GM12872 (cell line): ENCODE measurements around the gene LPIN2.

Experiments used
- TF ChIP-seq, protein P1 (sequence below): IDR thresholded peaks from 3 replicates; pipeline ENCODE4 v1.5.1; 2011; ENCODE audit warnings: low read depth, mild to moderate bottlenecking, low read length, moderate library complexity; ENCODE audit not compliant: insufficient read depth

Gene LPIN2

GRCh38 chr18:3010086-3010485, 2.9 kb downstream of the LPIN2 start:
- TF ChIP-seq, protein P1, sequence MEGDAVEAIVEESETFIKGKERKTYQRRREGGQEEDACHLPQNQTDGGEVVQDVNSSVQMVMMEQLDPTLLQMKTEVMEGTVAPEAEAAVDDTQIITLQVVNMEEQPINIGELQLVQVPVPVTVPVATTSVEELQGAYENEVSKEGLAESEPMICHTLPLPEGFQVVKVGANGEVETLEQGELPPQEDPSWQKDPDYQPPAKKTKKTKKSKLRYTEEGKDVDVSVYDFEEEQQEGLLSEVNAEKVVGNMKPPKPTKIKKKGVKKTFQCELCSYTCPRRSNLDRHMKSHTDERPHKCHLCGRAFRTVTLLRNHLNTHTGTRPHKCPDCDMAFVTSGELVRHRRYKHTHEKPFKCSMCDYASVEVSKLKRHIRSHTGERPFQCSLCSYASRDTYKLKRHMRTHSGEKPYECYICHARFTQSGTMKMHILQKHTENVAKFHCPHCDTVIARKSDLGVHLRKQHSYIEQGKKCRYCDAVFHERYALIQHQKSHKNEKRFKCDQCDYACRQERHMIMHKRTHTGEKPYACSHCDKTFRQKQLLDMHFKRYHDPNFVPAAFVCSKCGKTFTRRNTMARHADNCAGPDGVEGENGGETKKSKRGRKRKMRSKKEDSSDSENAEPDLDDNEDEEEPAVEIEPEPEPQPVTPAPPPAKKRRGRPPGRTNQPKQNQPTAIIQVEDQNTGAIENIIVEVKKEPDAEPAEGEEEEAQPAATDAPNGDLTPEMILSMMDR, result no peak

DNA sequence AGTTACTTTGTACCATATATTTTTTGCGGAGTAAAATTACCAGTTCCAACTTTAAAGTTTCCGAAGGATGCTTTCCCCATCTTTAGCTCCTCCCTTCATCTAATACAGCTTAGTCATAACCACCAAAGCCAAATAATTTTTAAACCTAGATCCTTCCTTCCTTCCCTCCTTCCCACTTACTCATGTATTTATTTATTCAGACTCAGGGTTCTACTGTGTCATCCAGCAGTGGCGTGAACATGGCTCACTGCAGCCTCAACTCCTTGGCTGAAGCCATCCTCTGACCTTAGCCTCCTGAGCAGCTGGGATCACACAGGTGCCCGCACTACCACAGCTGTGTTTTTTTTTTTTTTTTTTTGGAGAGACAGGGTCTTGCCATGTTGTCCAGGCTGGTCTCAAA, 4.4 kb downstream of the LPIN2 start:
- TF ChIP-seq, protein P1, result no peak

- TF ChIP-seq, protein P1, result no peak
Observed at GRCh38 chr18:3007491-3007890, 5.5 kb downstream of the LPIN2 start.

GRCh38 chr18:3005462-3005861, 7.5 kb downstream of the LPIN2 start:
- TF ChIP-seq, protein P1, result no peak

DNA sequence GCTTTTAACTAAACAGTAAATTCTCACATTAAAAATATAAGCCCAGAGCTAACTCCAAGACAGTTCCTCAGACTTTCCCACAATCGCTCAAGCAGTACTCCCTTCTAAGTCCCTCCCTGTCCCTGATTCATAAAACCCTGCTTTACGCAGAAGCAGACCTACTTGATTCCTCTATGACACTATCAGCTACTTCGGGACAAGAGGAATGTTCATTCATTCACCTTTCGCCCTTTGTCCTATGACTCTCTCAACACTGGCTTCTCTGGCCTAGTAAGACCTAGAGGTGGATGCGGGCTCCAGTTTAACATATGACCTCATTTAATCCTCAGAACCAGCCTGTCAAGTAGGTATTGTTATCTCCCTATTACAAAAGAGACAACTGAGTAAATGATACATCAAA, 10.2 kb downstream of the LPIN2 start:
- TF ChIP-seq, protein P1, result no peak

- TF ChIP-seq, protein P1, result no peak
Observed at GRCh38 chr18:2998644-2999043, 14.3 kb downstream of the LPIN2 start.

- TF ChIP-seq, protein P1, result no peak
Observed at GRCh38 chr18:2997846-2998564, 14.9 kb downstream of the LPIN2 start.
